AG10803 (cell line): ENCODE data around the gene RERE.
A peak's percentile ranks its signal among the peaks of the same experiment; 100 is the strongest.

Experiments used
- DNase-seq: peaks from one replicate; pipeline ENCODE4 v3.0.0; 2010; ENCODE audit warnings: low read depth
- H3K4me3 ChIP-seq: 2 replicates; pipeline ENCODE4 v1.5.1; 2011; ENCODE audit warnings: mild to moderate bottlenecking, low read length, control low read depth
- CTCF ChIP-seq: conservative IDR thresholded peaks from 2 replicates; pipeline ENCODE4 v1.5.1; 2011; ENCODE audit warnings: mild to moderate bottlenecking, low read length, control low read depth, inconsistent platforms

RERE gene

DNA sequence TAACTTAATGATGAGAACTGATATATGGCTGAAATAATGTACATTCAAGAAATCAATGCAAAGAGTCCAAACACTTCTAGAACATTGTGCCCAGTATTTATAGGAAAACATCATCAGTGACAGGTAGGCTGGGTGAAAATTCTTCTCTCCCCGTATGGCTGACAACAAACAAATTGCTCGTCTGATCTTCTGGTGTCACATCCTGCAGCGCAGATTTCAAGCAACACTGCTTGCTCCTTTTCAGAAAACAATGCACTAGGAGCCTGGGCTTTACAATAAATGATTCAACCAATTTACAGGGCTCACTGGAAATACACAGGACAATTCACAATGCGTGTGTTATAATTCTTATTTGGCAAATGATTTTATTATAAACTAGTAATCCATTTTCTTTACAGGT lies 185.3 kb downstream of the RERE start:
- no peak overlapping the region for H3K4me3 ChIP-seq
- DNase-seq, result no peak
- TF ChIP-seq CTCF, result no peak

DNA sequence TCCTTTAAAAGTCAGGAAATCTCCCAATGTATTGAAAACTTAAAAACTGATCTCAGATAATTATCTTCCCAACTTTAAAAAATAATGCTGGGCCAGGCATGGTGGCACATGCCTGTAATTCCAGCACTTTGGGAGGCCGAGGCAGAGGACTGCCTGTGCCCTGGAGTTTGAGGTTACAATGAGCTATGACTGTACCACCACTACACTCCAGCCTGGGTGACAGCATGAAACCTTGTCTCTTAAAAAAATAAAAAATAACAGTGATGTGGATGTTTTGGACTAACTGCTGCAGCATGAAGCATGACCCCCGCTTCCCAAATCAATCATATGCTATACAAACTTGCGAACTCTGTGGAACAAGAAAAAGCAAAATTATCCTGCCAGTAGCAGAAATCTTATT lies 186.3 kb downstream of the RERE start:
- no peak for TF ChIP-seq CTCF
- DNase-seq, result peak; percentile 12
- no peak overlapping the region for H3K4me3 ChIP-seq

GRCh38 chr1:8629241-8630091 lies 188.0 kb downstream of the RERE start:
- no peak for TF ChIP-seq CTCF
- DNase-seq, result peak; percentile 86
- no peak overlapping the region for H3K4me3 ChIP-seq

GRCh38 chr1:8628606-8629005 lies 188.8 kb downstream of the RERE start:
- no peak for DNase-seq
- TF ChIP-seq CTCF, result no peak
- H3K4me3 ChIP-seq, result no peak overlapping the region

DNA sequence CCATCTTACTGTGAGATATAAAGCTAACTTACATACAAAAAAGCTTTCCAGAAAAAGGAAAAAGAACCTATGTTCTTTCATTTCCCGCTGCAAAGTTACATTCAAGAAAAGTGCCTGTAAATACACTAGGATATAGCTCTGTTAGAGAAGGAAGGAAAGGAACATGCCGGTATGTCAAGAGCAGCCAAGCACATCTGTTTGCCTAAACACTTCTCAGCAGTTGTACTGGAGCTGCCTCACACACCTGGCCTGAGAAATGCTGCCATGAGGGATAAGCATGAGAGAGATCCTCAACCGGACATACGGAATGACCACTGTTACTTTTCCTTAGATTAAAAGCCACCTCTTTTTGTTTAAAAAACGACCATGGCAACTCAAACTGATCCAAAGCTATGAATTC lies 189.7 kb downstream of the RERE start:
- no peak overlapping the region for H3K4me3 ChIP-seq
- TF ChIP-seq CTCF, result no peak
- DNase-seq, result no peak

- peak; percentile 95 for DNase-seq
- H3K4me3 ChIP-seq, result no peak overlapping the region
- TF ChIP-seq CTCF, result no peak
Measured at GRCh38 chr1:8625981-8626898, 191.2 kb downstream of the RERE start.
